Transverse colon (tissue), 4 donors: Measurements from ENCODE around the gene RHBDD1. TPM values are rescaled to one million over a fixed set of nuclear protein-coding genes. Genes with fewer than 3 reads are reported as not detected.
A peak's percentile ranks its signal among the peaks of the same experiment; 100 is the strongest.

Experiments
- DNase-seq: peaks from one replicate; pipeline ENCODE4 v3.0.0-alpha.2; 2019
- H3K27ac ChIP-seq, 4 donors: fragments of 200-600 bp; sonication (generic); 2 replicates each; pipeline ENCODE4 v1.5.1; 2016 to 2018; ENCODE audit warnings: inconsistent platforms in 4 of 4
- H3K27me3 ChIP-seq: fragments of 200-600 bp; sonication (generic); 2 replicates; pipeline ENCODE4 v1.5.1; 2017; ENCODE audit warnings: inconsistent platforms
- H3K36me3 ChIP-seq, 4 donors: fragments of 200-600 bp; sonication (generic); 2 replicates each; pipeline ENCODE4 v1.5.1; 2017 to 2019; ENCODE audit warnings: inconsistent platforms in 4 of 4
- H3K4me1 ChIP-seq, 4 donors: fragments of 200-600 bp; sonication (generic); 2 replicates each; pipeline ENCODE4 v1.5.1; 2017 to 2020; ENCODE audit warnings: inconsistent platforms in 4 of 4
- H3K4me3 ChIP-seq, 4 donors: fragments of 200-600 bp; sonication (generic); 1 replicate in 1 of 4; 2 replicates in 3 of 4; pipeline versions ENCODE4 v1.5.1 to v1.6.1; 2017 to 2019; ENCODE audit warnings: inconsistent platforms in 4 of 4
- H3K9me3 ChIP-seq, 2 donors: fragments of 200-600 bp; sonication (generic); 2 replicates each; pipeline ENCODE4 v1.5.1; 2017 to 2019; ENCODE audit warnings: inconsistent platforms in 2 of 2
- EP300 ChIP-seq: sonication (generic); formaldehyde crosslinking; IDR thresholded peaks from one replicate; pipeline ENCODE4 v1.6.1; 2017; ENCODE audit warnings: antibody characterized with exemption, low read depth
- POLR2A ChIP-seq: fragments of 450-650 bp; IDR thresholded peaks from one replicate; pipeline ENCODE4 v1.6.1; 2016; ENCODE audit warnings: antibody characterized with exemption, mild to moderate bottlenecking, moderate library complexity
- POLR2AphosphoS5 ChIP-seq, 3 donors: sonication (generic); formaldehyde crosslinking; IDR thresholded peaks; one replicate each; pipeline ENCODE4 v1.6.1; 2016; ENCODE audit warnings: antibody characterized with exemption in 3 of 3
- WGBS, 2 donors: methylation state at CpG; one replicate each; pipeline ENCODE4 v1.1.5; 2018; ENCODE audit warnings: low coverage in 1 of 2; 5-methylcytosine and 5-hydroxymethylcytosine counted together
- in situ Hi-C, 4 donors: fragments of 200-750 bp; cut with MboI; loops; one replicate each; pipeline versions ENCODE4 v1.15.0 to v1.15.1; 2017; ENCODE audit warnings: low sequenced_read_pairs in 3 of 4, low pct_ligation_motif_present in 1 of 4, low pct_unique_long_range_greater_than_20kb in 1 of 4
- intact Hi-C: fragments of 100-400 bp; cut with DNase I; formaldehyde crosslinking; loops from one replicate; pipeline ENCODE4 v1.15.1; 2023; ENCODE audit warnings: low total_unique reads
- total RNA-seq, 4 donors: library from RNA; depleted of rRNA; stranded (reverse); fragments of >200 nt; gene quantifications; one replicate each; pipeline ENCODE4 v1.1.0, GENCODE V29; 2016
- TF ChIP-seq, protein P1 (sequence below), 5 experiments: fragments of 200-600 bp in 3 of 5; fragments of 450-650 bp in 2 of 5; sonication (generic) in 3 of 5; IDR thresholded peaks; 1 replicate in 2 of 5; 2 replicates in 3 of 5; pipeline ENCODE4 v1.5.1; 2016 to 2017; ENCODE audit warnings: antibody characterized with exemption in 5 of 5, inconsistent platforms in 3 of 5, mild to moderate bottlenecking in 2 of 5, moderate library complexity in 1 of 5

RHBDD1 gene
- total RNA-seq, 4 donors from 2014 or later: 11.9 to 47.5 (median 22.5) TPM

DNA sequence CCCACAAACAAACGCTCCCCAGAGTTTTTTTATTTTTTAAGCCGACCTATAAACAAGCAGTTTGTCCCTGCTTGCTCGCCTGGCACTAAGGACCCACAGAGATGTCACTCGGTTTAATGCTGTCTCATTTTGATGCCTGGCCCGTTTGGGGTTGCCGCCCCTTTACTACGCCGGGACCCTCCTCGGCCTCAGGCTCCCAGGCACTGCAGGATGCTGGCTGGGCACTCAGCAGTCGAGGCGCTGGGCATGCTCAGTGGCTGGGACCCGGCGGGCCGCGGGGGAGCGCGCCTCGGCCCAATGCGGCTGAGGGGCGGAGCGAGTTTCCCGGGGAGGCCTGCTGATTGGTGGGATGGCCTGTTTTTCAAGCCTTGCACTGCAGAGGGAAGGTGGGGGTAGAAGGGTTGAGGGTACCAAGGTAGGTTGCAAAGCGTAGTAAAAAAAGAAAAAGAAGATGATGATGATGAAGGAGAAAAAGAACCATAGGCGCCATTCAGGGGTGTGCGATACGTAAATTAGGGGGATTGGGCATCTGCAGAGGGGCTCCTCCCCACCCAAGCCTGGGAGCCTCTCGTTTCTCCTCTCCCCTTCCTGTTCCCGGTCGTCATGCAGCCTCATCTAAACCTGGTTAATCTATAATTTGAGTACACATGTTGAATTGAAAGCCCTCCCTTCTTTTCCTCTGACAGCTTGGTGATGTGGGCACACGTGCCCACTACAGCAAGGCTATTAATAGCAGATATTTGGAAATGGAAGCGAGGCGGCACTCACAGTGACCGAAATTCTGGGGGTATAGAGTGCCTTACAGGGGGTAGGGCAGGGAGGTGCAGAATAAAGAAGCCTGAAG, 34.7 kb upstream of the RHBDD1 start:
- Histone ChIP-seq H3K4me1 (peaks cover 0 to 29% (median 24%) of the 10 kb centered on the region in 4 donors), H3K36me3 (no peaks in the 10 kb centered on the region), H3K4me3 (peak overlapping the region; percentile 12 to 78 (median 56)), H3K27ac (peak overlapping the region; percentile 93 to 96 (median 94)), H3K9me3 (no peaks in the 10 kb centered on the region), H3K27me3 (no peaks in the 10 kb centered on the region)
- 2 to 4% methylated on average over 14 to 30 of the region's 33 CpGs for WGBS, 2 donors
- intact Hi-C loops: loop anchor here (5.0 to 10.0 kb wide), 2 partner anchors 914 to 1136 kb away; no protein-coding TSS in a partner anchor
- in situ Hi-C loops: loop anchor here (10.0 to 25.0 kb wide), 12 partner anchors 184 to 1139 kb away; no protein-coding TSS in a partner anchor
- TF ChIP-seq POLR2AphosphoS5 (IDR thresholded peaks at IDR 0.05) (peak; percentile 73 to 85 (median 82)), EP300 (no peak), POLR2A (peak; percentile 34)
- TF ChIP-seq, protein P1, sequence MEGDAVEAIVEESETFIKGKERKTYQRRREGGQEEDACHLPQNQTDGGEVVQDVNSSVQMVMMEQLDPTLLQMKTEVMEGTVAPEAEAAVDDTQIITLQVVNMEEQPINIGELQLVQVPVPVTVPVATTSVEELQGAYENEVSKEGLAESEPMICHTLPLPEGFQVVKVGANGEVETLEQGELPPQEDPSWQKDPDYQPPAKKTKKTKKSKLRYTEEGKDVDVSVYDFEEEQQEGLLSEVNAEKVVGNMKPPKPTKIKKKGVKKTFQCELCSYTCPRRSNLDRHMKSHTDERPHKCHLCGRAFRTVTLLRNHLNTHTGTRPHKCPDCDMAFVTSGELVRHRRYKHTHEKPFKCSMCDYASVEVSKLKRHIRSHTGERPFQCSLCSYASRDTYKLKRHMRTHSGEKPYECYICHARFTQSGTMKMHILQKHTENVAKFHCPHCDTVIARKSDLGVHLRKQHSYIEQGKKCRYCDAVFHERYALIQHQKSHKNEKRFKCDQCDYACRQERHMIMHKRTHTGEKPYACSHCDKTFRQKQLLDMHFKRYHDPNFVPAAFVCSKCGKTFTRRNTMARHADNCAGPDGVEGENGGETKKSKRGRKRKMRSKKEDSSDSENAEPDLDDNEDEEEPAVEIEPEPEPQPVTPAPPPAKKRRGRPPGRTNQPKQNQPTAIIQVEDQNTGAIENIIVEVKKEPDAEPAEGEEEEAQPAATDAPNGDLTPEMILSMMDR (IDR thresholded peaks at IDR 0.05): no peak
- peak; percentile 91 for DNase-seq

DNA sequence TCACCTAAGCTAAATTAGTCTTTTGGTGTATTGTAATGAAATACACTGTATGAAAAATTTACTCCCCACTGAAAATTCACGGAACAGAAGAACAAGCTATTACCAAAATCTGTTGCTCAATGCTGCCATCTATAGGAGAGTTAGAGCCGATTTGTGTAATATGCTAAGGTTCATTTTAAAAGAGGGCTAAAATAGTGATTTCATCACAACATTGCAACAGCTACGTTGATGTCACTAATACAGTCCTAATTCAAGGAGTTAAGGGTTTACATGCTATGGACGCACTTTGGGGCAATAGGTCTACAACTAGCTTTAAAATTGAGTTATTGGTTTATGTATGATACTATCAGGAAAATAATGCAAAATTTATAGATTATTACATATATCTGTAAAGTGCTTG, 33.3 kb upstream of the RHBDD1 start:
- intact Hi-C loops: loop anchor here (5.0 to 10.0 kb wide), 2 partner anchors 915 to 1138 kb away; no protein-coding TSS in a partner anchor
- 0% methylated on average over 3 to 4 of the region's 4 CpGs for WGBS, 2 donors
- H3K4me1 ChIP-seq: peaks cover 0 to 29% (median 24%) of the 10 kb centered on the region in 4 donors
- H3K9me3 ChIP-seq: no peaks in the 10 kb centered on the region
- no peaks in the 10 kb centered on the region for H3K36me3 ChIP-seq
- no peak for DNase-seq
- no peak overlapping the region for H3K4me3 ChIP-seq
- H3K27me3 ChIP-seq: no peaks in the 10 kb centered on the region
- peak overlapping the region in 2 of 4 donors; percentile 94 to 95 for H3K27ac ChIP-seq
- in situ Hi-C loops: loop anchor here (10.0 to 25.0 kb wide), 12 partner anchors 182 to 1140 kb away; no protein-coding TSS in a partner anchor
- TF ChIP-seq, protein P1 (IDR thresholded peaks at IDR 0.05): peak; percentile 61 to 75 (median 66)
- TF ChIP-seq POLR2A (no peak), POLR2AphosphoS5 (IDR thresholded peaks at IDR 0.05) (no peak), EP300 (no peak)

DNA sequence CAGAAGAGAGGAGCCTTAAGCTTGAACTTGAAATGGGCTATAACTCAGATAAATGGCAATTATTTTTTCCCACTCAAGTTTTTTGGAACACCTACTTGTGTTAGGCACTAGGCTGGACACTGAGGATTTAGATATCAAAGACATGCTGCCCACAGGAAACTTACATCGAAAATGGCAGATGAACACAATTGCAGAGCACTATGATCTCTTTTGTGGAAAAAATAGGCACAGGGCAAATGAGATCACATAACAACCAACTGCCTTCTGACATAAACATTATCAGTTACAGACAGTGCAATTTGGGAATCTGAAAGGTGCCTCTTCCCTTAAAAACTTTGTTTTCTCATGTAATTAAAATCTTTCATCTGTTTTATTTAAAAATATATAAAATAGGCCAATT, 32.4 kb upstream of the RHBDD1 start:
- intact Hi-C loops (loop anchor here (5.0 to 10.0 kb wide), 2 partner anchors 916 to 1139 kb away; no protein-coding TSS in a partner anchor), in situ Hi-C loops (loop anchor here (10.0 to 25.0 kb wide), 12 partner anchors 181 to 1141 kb away; no protein-coding TSS in a partner anchor)
- no peak overlapping the region for H3K4me3 ChIP-seq
- WGBS, 2 donors: 59 to 67% methylated on average over 1 of the region's 1 CpG
- no peaks in the 10 kb centered on the region for H3K27me3 ChIP-seq
- peaks cover 0 to 29% (median 21%) of the 10 kb centered on the region in 4 donors for H3K4me1 ChIP-seq
- no peak overlapping the region for H3K27ac ChIP-seq
- TF ChIP-seq POLR2AphosphoS5 (IDR thresholded peaks at IDR 0.05) (no peak), EP300 (no peak), POLR2A (no peak)
- TF ChIP-seq, protein P1 (IDR thresholded peaks at IDR 0.05): no peak
- DNase-seq: no peak
- H3K9me3 ChIP-seq: no peaks in the 10 kb centered on the region
- no peaks in the 10 kb centered on the region for H3K36me3 ChIP-seq

DNA sequence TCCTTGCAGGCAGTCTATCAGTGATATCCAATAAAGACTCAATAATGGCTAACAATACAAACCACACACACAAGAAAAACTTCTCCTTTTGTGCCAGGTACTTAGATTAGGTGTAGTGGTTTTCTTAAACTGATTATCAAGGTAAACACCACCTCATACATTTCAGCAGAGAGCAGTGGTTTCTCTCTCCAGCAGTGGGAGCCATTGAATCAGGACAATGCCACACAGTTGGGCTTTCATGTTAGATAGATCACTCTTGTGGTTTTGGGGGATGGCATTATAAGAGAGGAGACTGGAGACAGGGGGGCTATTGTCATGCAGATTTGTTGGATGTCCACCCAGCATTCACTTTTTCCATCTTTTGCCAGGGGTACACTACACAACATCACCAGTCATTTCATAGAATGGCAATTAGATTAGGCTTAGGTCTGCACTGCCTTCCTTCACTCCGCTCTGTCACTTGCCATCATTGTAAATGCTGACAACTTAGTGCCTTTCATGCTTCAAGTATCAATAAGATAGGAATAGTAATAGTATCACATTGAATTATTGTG, 22.6 kb upstream of the RHBDD1 start:
- no peaks in the 10 kb centered on the region for H3K36me3 ChIP-seq
- TF ChIP-seq POLR2AphosphoS5 (IDR thresholded peaks at IDR 0.05): no peak
- TF ChIP-seq, protein P1 (IDR thresholded peaks at IDR 0.05): peak in 2 of 5 experiments; percentile 12
- no peak for TF ChIP-seq EP300
- no peak for TF ChIP-seq POLR2A
- H3K27me3 ChIP-seq: no peaks in the 10 kb centered on the region
- 94 to 100% methylated on average over 1 of the region's 1 CpG for WGBS, 2 donors
- no peak for DNase-seq
- in situ Hi-C loops: loop anchor here (5.0 to 25.0 kb wide), 6 partner anchors 169 to 1151 kb away; no protein-coding TSS in a partner anchor
- intact Hi-C loops: no loop called here
- no peak overlapping the region for H3K27ac ChIP-seq
- no peaks in the 10 kb centered on the region for H3K4me1 ChIP-seq
- no peak overlapping the region for H3K4me3 ChIP-seq
- H3K9me3 ChIP-seq: no peaks in the 10 kb centered on the region
